ENCODE data around the gene IL17B. TPM values are rescaled to one million over a fixed set of nuclear protein-coding genes. Genes with fewer than 3 reads are reported as not detected.

The IL17B gene
- total RNA-seq, 6 donors from 2014 or later, result 2.4 TPM; not detected in 5

DNA sequence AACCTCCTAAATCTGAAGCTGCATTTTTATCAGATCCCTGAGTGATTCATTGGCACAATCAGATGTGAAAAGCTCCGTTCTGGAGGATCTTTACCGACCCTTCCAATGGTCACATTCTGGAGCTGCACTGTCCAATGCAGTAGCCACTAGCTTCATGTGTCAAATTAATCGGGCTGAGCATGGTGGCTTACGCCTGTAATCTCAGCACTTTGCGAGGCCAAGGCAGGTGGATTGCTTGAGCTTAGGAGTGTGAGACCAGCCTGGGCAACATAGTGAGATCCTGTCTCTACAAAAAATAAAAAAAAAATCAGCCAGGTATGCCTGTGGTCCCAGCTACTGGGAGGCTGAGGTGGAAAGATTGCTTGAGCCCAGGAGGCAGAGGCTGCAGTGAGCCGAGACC is 3.7 kb downstream of the IL17B start:
- Histone ChIP-seq H3K36me3 (no peaks in the 10 kb centered on the region), H3K4me1 (no peaks in the 10 kb centered on the region), H3K9me3 (no peaks in the 10 kb centered on the region), H3K4me3 (no peak overlapping the region), H3K27me3 (no peaks in the 10 kb centered on the region), H3K27ac (no peak overlapping the region)
- peak in 1 of 2 donors; percentile 10 for DNase-seq
- 92 to 97% methylated on average over 6 of the region's 6 CpGs for WGBS, 2 donors
- ATAC-seq (ENCODE audit: low FRiP score in 2 of 2), result no peak
- TF ChIP-seq POLR2AphosphoS5 (IDR thresholded peaks at IDR 0.05), result no peak

DNA sequence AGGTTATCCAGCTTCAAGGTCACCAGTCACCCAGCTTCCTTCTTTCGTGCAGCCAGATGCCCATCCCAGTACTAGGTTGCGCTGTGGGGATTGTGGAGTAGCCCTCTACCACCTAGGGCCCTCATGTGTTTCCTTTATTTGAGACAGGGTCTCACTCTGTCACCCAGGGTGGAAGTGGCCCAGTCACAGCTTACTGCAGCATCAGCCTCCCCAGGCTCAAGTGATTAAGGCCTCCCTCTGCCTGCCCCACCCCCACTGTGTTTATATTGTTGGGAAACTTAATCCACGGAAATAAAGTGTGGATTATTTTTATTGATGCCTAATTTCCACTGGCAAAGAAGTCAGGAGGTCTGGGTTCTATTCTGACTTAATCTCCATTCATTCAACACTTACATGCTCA is 4.3 kb downstream of the IL17B start:
- WGBS, 2 donors, result 72 to 83% methylated on average over 3 of the region's 3 CpGs
- Histone ChIP-seq H3K4me3 (no peak overlapping the region), H3K27ac (no peak overlapping the region), H3K36me3 (no peaks in the 10 kb centered on the region), H3K4me1 (no peaks in the 10 kb centered on the region), H3K27me3 (no peaks in the 10 kb centered on the region), H3K9me3 (no peaks in the 10 kb centered on the region)
- TF ChIP-seq EP300 (IDR thresholded peaks at IDR 0.05) (no peak), POLR2A (IDR thresholded peaks at IDR 0.05) (no peak)
- no peak for ATAC-seq (ENCODE audit: low FRiP score in 2 of 2)
- peak in 1 of 2 donors; percentile 7 for DNase-seq

GRCh38 chr5:149374303-149374702 is 4.8 kb downstream of the IL17B start:
- no peaks in the 10 kb centered on the region for H3K4me1 ChIP-seq
- H3K4me3 ChIP-seq, result no peak overlapping the region
- DNase-seq (peak in 1 of 2 donors; percentile 8), ATAC-seq (ENCODE audit: low FRiP score in 2 of 2) (no peak)
- no peaks in the 10 kb centered on the region for H3K36me3 ChIP-seq
- H3K27ac ChIP-seq, result no peak overlapping the region
- TF ChIP-seq POLR2A (IDR thresholded peaks at IDR 0.05) (no peak), EP300 (IDR thresholded peaks at IDR 0.05) (no peak), POLR2AphosphoS5 (IDR thresholded peaks at IDR 0.05) (no peak), CTCF (IDR thresholded peaks at IDR 0.05) (no peak)
- H3K27me3 ChIP-seq, result no peaks in the 10 kb centered on the region
- 89 to 95% methylated on average over 19 to 20 of the region's 20 CpGs for WGBS, 2 donors
- H3K9me3 ChIP-seq, result no peaks in the 10 kb centered on the region

GRCh38 chr5:149372932-149373331 is 6.2 kb downstream of the IL17B start:
- TF ChIP-seq POLR2A (IDR thresholded peaks at IDR 0.05) (no peak), POLR2AphosphoS5 (IDR thresholded peaks at IDR 0.05) (no peak), CTCF (IDR thresholded peaks at IDR 0.05) (no peak), EP300 (IDR thresholded peaks at IDR 0.05) (no peak)
- Histone ChIP-seq H3K9me3 (no peaks in the 10 kb centered on the region), H3K4me1 (peaks cover 0 to under 1% (median 0%) of the 10 kb centered on the region in 4 donors), H3K27ac (no peak overlapping the region), H3K4me3 (no peak overlapping the region), H3K27me3 (no peaks in the 10 kb centered on the region), H3K36me3 (no peaks in the 10 kb centered on the region)
- ATAC-seq (ENCODE audit: low FRiP score in 2 of 2), result no peak
- 97 to 100% methylated on average over 3 of the region's 3 CpGs for WGBS, 2 donors
- DNase-seq, result no peak

DNA sequence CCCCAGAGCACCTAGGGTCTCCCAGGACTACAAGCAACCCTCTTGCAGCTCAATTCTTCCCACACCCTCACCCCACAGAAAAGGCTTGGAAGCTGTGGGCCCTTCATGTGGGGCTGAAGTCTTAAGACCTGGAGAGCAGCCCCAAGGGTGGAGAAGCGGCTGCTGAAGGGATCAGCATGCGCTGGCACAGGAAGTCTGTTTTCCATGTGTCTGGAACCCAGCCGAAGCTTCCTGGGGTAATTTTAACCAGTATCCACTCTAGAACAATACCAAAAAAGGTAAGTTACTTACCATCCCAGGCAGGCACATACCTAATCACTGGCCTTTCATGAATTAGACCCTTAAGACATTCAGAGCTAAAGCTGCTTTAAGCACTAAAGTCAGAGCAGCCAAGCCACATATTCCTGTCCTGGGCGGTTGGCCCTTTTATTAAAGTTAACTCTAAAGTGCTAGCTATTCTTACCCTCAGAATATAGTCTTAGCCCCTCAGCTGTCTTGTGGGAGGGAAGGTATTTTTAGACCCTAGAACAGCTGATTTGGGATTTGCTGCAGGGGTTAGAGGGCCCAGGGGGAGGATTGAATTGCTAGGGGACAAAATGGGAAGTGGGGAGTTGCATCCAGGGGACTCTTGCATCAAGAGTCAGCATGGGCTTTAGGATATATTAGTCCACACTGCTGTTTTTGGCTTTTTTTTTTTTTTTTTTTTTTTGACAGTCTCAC is 6.9 kb downstream of the IL17B start:
- H3K36me3 ChIP-seq, result no peaks in the 10 kb centered on the region
- TF ChIP-seq EP300 (IDR thresholded peaks at IDR 0.05), result no peak
- TF ChIP-seq POLR2AphosphoS5 (IDR thresholded peaks at IDR 0.05), result no peak
- TF ChIP-seq POLR2A (IDR thresholded peaks at IDR 0.05), result no peak
- TF ChIP-seq CTCF (IDR thresholded peaks at IDR 0.05), result no peak
- no peak overlapping the region for H3K4me3 ChIP-seq
- no peak for DNase-seq
- no peaks in the 10 kb centered on the region for H3K27me3 ChIP-seq
- ATAC-seq (ENCODE audit: low FRiP score in 2 of 2), result no peak
- WGBS, 2 donors, result 85 to 86% methylated on average over 4 of the region's 4 CpGs
- no peak overlapping the region for H3K27ac ChIP-seq
- H3K4me1 ChIP-seq, result peaks cover 0 to 7% (median 6%) of the 10 kb centered on the region in 4 donors
- H3K9me3 ChIP-seq, result no peaks in the 10 kb centered on the region

All from upper lobe of left lung (tissue), 6 donors.